ENCODE results near the gene UGT1A4. TPM values are rescaled to one million over a fixed set of nuclear protein-coding genes. Genes with fewer than 3 reads are reported as not detected.

Gene UGT1A4
- total RNA-seq, 1 experiment from 2014 or later: not detected

DNA sequence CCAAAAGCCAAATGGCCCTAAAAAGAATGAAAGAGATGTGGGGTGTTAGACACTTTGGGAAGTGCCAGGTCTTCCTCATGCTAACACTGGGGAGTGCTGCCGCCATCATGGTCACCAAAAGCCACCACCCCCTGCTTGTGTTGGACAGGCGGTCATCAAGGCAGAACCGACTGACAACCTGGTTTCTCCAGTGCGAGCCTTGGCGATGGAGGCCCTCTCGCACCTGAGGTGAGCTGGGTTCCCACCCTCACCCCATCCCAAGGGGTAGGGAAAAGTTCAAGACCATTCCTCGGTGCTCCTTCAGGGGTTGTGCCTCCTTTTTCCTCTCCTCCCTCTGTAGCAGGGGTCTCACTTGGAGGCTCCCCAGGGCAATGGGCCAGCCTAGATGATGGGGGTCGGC is 93.2 kb downstream of the UGT1A4 start:
- no peak for DNase-seq (ENCODE audit: low read depth)

DNA sequence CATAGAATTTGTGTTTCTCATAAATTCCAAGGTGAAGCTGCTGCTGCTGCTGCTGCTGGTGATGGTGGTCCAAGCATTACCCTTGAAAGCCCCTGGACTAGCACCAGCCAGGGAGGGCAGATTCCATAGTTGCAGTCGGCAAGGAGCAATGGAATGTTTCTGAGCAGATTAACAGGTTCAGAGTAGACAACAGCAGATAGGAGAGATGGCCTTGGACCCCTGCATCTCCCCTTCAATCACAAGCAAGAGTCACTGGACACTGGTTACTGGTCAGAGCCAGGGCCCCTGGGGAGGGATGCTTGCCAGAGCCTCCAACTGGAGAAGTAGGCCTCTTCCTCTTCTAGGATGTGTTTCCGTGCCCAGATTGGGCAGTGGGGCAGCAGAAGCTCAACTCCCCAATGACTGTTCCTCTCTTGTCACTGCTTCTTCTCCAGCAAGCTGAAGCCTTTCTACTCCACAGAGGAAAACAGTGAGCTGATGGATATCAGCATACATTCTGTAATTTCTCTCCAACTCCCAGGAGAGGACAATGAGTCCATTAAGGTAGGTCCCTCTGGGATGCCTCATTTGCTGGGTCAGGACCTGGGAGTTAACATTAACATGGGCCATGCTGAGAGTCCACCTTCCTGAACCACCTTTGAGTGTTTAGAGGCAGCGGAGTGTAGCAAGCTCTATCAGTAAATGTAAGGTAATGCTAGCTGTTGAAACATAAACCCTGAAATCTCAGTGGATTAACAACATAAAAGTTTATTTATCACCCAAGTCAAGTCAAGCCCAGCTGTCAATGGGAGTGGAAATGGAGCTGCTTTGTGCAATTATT is 94.9 kb downstream of the UGT1A4 start:
- DNase-seq (ENCODE audit: low read depth): no peak

DNA sequence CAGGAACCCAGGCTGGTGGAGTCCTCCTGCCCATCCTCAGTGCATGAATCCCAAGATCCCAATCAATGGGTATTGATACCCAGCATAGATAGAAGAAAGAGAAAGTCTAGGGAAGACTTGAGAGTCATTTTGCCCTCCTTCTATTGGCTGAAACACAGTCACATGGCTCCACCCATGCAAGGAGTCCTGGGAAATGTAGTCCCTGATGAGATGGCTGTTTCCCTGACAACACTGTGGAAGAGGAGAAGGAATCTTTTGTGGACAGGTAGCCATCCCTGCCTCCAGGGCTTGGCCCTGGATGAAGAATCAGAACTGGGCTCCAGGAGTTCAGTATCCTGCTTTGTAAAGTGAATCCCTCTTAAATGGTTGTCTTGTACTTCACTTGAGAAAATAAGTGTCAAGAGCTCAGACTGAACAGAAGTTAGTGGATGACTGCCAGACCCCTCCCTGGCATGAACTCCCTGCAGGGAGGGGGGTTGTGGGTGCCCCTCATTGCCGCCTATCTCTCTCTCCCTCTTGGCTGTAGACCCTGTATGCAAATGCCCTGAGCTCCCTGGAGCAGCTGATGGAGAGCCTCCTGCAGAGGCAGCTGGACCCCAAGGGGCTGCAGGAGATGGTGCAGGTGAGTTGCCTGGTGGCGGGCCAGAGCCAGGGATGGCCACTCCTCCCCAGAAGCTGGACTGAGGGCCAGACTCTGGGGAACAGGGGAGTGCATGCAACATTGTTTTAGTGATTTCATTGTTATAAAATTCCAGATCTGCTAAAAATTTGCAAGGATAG is 95.7 kb downstream of the UGT1A4 start:
- DNase-seq (ENCODE audit: low read depth): no peak

DNA sequence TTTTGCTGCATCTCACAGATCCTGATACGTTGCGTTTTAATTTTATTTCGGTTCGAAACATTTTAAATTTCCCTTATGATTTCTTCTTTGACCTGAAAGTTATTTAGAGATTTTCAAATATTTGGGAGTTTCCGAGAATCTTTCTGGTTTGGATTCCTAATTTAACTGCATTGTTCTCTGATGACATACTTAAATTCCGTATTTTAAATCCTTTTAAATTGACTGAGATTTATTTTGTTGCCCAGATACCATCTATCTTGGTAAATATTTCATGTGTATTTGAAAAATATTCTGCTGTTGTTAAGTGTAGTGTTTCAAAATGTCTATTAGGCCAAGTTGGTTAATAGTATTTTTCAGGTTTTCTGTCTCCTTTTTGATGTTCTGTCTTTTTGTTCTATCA is 97.3 kb downstream of the UGT1A4 start:
- DNase-seq (ENCODE audit: low read depth): no peak

DNA sequence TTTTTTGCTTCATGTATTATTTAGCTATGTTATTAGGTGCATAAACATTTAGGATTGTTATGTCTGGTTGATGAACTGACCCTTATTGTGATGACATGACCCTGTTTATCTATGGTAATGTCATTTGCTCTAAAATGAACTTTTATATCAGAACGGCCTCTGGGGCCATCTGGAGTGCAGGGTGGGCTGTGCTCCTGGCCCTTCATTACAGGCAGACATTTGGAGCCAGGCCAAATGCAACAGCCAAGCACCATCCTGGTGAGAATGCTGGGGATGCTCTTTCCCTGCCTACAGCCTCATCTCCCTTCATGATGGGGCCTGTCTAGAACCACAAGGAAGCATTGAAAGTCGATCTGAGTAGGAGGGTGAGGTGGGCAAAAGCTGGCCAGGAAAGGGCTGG is 97.8 kb downstream of the UGT1A4 start:
- peak; percentile 34 for DNase-seq (ENCODE audit: low read depth)

DNA sequence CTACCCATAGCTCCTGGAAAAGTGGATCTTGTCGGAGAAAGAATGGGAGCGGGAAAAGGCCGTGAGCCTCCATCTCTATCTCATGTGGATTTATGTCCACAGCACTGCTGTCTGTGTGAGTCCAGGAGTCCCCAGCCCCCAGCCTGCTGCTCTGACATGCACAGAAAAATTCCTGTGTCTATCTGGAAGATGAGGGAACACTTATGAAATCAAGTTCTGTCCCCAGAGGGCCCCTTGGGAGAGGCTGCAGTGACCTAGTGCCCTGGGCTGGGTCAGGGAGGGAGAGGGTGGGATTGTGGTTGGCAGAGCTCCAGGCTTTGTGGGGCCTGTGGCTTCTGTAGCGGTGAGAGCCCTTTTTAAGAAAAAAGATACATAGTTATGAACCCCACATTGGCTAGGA is 98.2 kb downstream of the UGT1A4 start:
- no peak for DNase-seq (ENCODE audit: low read depth)

DNA sequence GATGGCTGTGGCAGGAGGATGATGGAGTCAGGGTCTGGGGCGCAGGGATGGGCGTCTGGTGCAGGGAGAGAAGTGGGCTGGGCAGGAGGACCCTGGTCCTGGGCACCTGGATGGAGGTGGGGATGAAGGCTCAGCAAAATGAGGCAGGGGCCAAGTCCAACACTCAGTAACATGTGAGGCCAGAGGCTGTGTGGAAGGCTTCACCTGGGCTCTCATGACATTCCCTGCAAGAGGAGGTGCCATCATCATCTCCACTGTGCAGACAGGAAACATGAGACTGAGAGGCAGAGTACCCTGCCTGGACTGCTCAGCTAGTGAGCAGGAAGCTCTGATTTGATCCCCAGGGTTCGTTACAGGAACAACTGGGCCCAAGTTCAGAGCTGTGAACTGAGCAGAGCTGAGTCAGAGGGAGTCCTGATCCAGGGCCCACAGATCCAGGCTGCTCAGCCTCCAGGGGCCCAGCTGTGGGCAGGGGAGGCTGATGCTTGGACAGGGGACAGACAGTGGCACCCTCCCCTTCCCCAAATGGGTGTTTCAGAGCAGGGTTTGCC is 98.9 kb downstream of the UGT1A4 start:
- peak; percentile 49 for DNase-seq (ENCODE audit: low read depth)

DNA sequence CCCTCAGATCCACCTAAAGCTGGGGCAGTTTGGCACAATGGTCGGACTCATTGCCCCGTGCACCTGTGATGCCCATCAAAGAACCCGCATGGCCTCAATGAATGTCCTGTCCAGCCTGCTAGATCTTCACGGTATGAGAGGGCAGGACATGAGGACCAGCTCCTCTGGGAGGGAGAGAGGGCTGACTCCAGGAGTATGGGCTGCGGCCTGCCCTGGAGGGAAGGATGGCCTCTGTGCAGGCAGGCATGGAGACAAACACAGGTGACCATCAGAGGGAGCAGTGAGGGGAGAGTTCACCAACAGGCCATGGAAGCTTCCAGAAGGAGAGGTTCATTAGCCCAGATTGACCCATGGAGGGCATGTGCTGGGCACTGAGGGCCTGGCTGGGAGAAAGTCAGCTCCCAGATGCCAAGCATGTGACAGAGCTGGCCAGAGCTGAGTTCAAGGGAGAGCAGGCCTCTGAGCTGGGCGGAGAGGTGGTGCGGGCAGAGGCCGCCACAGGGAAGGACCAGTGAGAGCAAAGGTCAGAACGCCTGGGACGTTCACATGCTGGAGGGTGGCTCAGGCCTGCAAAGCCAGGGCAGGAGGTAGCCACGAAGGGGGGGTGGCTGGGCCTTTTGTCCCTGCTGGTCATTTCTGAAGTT is 99.6 kb downstream of the UGT1A4 start:
- DNase-seq (ENCODE audit: low read depth): no peak

DNA sequence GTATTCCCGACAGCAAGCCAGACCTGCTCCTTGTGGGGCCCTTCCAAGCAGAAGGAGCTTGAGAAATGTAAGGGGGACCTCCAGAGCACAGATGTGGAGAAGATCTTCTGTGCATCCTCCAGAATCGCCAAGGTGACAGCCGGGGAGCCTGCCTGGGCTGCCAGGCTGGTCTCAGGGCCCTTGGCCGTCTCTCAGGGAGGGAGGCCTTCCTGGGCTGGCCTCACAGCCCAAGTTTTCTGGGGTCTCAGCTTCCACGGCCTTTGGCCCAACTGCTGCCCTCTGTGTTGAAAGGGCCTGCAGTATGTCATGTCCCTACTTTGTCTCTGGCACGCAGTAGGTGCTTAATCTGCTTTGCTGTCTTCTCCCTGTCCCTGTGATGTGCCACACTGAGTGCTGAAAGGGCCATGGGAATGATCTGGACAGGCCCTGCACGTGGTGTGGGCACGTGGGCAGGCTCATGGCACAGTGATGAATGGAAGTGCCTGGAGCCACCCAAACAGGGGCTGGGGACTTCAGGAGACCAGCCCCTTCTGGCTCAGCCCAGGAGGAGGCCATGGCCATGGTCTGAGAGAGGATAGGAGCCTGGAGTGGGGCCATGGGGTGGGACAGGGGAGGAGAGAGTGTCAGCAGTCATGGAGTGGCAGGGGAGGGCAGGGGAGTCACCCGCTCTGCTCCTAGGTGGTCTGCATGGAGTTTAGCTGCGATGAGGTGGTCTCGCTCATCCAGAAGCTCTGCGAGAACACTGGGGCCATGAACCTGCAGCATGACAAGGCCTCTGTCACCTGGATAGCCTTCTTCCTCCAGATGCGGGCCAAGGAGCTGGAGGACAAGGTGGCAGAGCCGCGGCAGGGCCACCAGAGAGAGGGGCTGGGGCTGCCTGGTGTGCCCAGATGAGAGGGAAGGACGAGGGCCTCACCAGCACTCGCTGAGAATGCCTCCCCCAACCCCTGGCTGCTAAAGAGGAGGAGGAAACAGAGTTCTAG is 100.4 kb downstream of the UGT1A4 start:
- no peak for DNase-seq (ENCODE audit: low read depth)

DNA sequence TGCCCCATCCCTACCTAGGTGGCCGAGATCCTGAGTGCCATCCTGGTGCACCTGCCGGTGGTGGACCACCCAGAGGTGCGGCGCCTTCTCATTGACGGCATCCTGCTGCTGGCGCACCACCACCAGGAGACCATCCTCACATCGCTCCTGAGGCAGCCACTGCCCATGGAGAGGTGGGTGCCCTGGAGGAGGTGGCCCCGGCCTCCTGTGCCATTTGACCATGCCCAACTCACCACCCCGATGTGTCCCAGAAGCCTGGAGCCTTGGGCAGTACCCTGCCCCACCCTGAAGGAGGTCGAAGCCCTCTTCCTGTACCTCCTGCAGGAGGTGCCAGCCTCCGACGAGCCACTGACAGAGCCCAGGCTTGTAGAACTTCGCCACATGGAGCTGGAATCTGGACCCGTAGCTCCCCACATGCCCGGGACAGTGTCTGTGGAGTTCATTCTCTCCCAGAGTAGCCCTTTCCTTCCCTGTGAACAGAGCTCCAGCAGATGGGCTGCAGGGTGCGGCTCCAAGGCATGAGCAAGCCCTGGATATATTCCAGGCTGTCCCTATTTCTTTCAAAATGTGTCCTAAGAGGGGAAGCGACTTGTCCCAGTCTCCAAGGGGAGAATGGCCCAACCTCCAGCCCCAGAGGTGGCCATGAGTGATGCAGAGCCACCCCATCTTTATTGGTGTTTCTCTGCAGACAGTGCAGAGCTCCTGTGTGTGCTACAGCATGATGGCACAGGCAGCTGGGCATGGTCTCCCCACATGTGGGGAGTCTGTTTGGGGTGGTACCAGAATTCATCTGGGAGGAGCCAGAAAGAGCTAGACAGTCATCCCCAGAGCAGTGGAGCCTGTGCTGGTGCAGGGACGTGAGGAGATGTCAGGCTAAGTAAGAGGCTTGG is 101.6 kb downstream of the UGT1A4 start:
- no peak for DNase-seq (ENCODE audit: low read depth)

DNA sequence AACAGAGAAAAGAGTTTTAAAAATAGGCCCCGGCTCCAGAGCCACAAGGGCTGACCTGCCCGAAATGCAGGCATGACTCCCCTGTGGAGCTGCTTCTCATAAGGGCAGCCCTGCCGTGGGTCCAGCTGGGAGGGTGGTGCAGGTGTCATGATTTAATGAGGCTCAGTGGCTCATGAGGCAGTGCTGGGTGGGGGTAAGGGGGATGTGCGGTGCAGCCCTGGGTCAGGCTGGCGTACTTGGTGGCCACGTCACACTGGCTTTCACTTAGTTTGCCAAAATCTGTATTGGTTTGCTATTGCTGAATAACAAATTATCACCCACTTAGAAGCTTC is 102.2 kb downstream of the UGT1A4 start:
- no peak for DNase-seq (ENCODE audit: low read depth)

DNA sequence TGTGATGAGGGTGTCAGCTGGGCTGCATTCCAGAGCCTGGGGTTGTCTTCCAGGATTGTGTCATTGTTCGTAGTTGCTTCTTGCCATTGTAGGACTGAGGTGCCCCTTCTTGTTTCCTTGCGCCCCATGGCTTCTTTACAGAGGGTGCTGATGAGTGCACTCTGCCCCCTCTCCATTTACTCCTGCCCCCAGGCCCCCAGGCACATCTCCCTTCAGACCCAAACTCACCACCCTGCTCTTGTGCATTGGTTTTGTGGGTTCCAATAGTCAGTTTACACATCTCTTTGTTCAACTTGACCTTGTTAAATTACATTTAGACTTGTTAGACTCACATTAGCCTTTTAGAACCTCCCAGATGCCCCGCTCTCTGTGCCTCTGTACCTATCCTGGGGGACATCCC is 102.7 kb downstream of the UGT1A4 start:
- DNase-seq (ENCODE audit: low read depth): no peak

DNA sequence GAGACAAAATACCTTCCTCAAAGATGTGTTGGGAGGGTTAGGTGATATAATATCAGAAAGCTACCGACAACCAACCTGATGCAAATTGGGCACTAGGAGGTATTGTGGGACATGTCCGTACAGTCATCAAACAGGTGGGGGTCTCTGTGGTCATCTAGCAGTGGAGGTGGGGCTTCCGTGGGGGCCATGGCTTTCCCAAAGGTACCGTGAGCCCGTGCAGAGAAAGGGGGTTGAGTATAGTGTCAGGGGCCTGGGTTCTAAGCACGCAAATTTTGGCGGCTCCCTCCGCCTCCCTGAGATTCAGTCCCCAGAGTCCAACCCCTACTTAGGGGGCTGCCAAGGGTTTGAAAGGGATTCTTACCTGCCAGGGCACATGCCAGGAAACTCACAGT is 103.2 kb downstream of the UGT1A4 start:
- no peak for DNase-seq (ENCODE audit: low read depth)

DNA sequence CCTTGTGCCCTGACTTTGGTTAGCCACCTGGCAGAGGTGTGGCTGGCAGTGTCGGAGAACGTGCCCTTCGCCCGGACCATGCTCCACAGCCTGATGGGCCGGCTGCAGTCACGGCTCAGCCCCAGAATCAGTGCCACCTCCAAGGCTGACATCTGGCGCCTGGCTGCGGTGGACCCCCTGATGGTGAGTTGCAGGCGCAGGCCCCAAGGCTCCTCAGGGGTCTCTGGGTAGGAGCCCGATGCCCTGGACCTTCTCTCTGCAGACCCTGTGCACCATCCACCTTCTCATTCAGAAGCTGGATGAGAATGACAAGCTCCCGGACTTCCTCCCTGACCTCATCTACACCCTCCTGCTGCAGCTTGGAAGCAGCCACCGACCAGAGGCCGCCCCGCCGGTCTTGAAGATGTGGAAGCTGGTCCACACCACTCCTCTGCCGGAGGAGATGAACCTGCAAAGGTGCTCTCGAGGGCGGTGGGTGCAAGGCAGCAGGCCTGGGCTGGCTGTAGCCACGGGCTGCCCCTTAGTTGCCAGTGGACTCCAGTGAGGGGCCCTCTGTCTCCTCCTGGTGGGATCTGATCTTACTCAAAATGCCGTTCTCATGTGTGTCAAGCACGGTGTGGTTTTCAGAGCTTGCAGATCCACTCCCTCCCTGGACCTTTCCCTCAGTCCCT is 103.7 kb downstream of the UGT1A4 start:
- DNase-seq (ENCODE audit: low read depth): no peak

Other genes with a start within 250 kb of the UGT1A4 start
- gene USP40, start 152.0 kb upstream of the UGT1A4 start, total RNA-seq (2014; rRNA removed; shearing (Covaris generic)): 21.2 and 22.1 TPM in 2 replicates
- 15.1 and 15.4 TPM in 2 replicates for gene UGT1A8, start 101.1 kb upstream of the UGT1A4 start, total RNA-seq (2014; rRNA removed; shearing (Covaris generic))
- 8.2 and 13.4 TPM in 2 replicates for gene UGT1A10, start 82.3 kb upstream of the UGT1A4 start, total RNA-seq (2014; rRNA removed; shearing (Covaris generic))
- 0.24 and 1.0 TPM in 2 replicates for gene UGT1A9, start 46.8 kb upstream of the UGT1A4 start, total RNA-seq (2014; rRNA removed; shearing (Covaris generic))
- 0.17 TPM in 1 of 2 replicates, not detected in the other for gene UGT1A7, start 36.8 kb upstream of the UGT1A4 start, total RNA-seq (2014; rRNA removed; shearing (Covaris generic))
- 1.1 TPM in 1 of 2 replicates, not detected in the other for gene UGT1A6, start 25.8 kb upstream of the UGT1A4 start, total RNA-seq (2014; rRNA removed; shearing (Covaris generic))
- 0.34 TPM in 1 of 2 replicates, not detected in the other for gene UGT1A5, start 5.8 kb upstream of the UGT1A4 start, total RNA-seq (2014; rRNA removed; shearing (Covaris generic))
- not detected in 2 replicates for gene UGT1A3, start 10.3 kb downstream of the UGT1A4 start, total RNA-seq (2014; rRNA removed; shearing (Covaris generic))
- gene UGT1A1, start 41.5 kb downstream of the UGT1A4 start, total RNA-seq (2014; rRNA removed; shearing (Covaris generic)): 0.03 and 0.06 TPM in 2 replicates
- gene MROH2A, start 59.6 kb downstream of the UGT1A4 start, total RNA-seq (2014; rRNA removed; shearing (Covaris generic)): 0.21 and 0.80 TPM in 2 replicates
- gene HJURP, start 135.8 kb downstream of the UGT1A4 start, total RNA-seq (2014; rRNA removed; shearing (Covaris generic)): 85.5 and 86.3 TPM in 2 replicates
- 0.06 and 0.12 TPM in 2 replicates for gene TRPM8, start 198.6 kb downstream of the UGT1A4 start, total RNA-seq (2014; rRNA removed; shearing (Covaris generic))

Data from Daoy (cell line).